GM23338 (cell line): ENCODE data around the gene IL31.

ENCODE experiments used
- EZH2 ChIP-seq: fragments of 200-600 bp; sonication (generic); IDR thresholded peaks from one replicate; pipeline ENCODE4 v1.8.0; 2017; ENCODE audit warnings: antibody characterized with exemption, mild to moderate bottlenecking, low read depth; ENCODE audit not compliant: unreplicated experiment
- TF ChIP-seq, protein P1 (sequence below), 2 experiments: fragments of 200-600 bp in 1 of 2; sonication (generic) in 1 of 2; conservative IDR thresholded peaks; 2 replicates each; pipeline versions ENCODE4 v1.5.1 to v1.6.1; 2016 to 2017; ENCODE audit warnings: antibody characterized with exemption in 2 of 2, low read depth in 2 of 2, mild to moderate bottlenecking in 2 of 2, moderate library complexity in 1 of 2

DNA sequence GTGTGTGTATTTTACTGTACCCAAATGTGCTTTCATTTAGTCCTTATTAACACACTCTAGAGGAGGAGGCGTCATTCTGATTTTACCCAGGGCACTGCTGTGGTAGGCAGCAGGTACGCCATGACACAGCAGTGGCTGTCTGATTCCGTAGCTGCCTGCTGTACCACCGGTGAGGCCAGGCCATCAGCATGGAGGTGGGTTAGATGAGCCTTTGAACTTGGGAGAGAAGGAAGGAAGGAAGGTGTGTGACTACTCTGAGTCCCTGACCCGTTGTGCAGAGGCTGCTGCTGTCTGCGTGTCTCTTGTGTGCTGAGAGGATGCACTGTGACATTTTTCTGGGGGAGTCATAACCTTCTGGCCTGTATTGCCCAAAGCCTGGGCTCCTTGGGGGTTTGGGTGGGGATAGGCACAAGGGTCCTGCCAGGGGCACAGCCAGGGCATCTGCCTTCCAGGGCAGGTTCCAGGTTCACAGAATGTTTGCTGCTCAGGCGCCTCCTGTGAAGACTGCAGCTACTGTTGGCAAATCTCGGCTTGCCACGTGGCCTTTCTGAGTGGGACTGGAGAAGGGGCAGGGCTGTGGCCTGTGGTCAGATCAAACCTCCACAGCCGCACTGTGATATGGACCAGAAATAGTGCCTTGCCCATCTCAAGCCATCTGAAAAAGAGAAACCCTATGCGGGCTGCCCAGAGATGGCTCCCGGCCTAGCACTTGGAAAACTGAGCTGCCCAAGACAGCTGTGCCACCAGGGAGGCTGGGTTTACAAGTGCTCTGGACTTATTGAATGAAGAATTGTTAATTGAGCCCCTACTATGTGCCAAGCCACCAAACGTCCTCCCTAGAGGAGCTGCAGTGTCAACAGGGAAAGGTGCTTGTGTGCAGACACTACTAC, 48.3 kb downstream of the IL31 start:
- TF ChIP-seq, protein P1, sequence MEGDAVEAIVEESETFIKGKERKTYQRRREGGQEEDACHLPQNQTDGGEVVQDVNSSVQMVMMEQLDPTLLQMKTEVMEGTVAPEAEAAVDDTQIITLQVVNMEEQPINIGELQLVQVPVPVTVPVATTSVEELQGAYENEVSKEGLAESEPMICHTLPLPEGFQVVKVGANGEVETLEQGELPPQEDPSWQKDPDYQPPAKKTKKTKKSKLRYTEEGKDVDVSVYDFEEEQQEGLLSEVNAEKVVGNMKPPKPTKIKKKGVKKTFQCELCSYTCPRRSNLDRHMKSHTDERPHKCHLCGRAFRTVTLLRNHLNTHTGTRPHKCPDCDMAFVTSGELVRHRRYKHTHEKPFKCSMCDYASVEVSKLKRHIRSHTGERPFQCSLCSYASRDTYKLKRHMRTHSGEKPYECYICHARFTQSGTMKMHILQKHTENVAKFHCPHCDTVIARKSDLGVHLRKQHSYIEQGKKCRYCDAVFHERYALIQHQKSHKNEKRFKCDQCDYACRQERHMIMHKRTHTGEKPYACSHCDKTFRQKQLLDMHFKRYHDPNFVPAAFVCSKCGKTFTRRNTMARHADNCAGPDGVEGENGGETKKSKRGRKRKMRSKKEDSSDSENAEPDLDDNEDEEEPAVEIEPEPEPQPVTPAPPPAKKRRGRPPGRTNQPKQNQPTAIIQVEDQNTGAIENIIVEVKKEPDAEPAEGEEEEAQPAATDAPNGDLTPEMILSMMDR (conservative IDR thresholded peaks at IDR 0.05; ENCODE audit: low read depth in 2 of 2), result no peak
- TF ChIP-seq EZH2, result no peak
